HCT116 (cell line): ENCODE results near the gene BRSK1. TPM values are rescaled to one million over a fixed set of nuclear protein-coding genes. Genes with fewer than 3 reads are reported as not detected.

Source experiments
- ATAC-seq: fragments of 200-7000 bp; cut with Tn5 transposase; 2 replicates; pipeline ENCODE4 v1.9.1; 2020; ENCODE audit warnings: mild to moderate bottlenecking, moderate library complexity
- BruUV-seq: library from RNA; stranded (reverse); fragments of 400-500 nt; replicated peaks from 2 replicates; lab custom pipeline; 2021; lab: Mats Ljungman, UMichigan
- CTCF ChIA-PET: fragments of 300-600 bp; sonication (Branson Sonifier 250); formaldehyde crosslinking; loops from one replicate; lab custom pipeline; 2021; ENCODE audit warnings: antibody characterized with exemption; lab: Charles Lee
- POLR2A ChIA-PET: fragments of 300-600, 350-600 bp; sonication (Branson Sonifier 250); formaldehyde crosslinking; loops from one replicate; lab custom pipeline; 2021; ENCODE audit warnings: antibody characterized with exemption; lab: Charles Lee
- RAD21 ChIA-PET, 2 experiments: fragments of 300-600 bp; sonication (Branson Sonifier 250); formaldehyde crosslinking; loops; one replicate each; lab custom pipeline; 2023; ENCODE audit warnings: low total read pairs in 2 of 2; ENCODE audit not compliant: uncharacterized antibody in 2 of 2, unreplicated experiment in 2 of 2, low non-redundant PET in 1 of 2; lab: Charles Lee
- DNase-seq: peaks from one replicate; pipeline ENCODE4 v3.0.0-alpha.2; 2010; ENCODE audit warnings: low read depth, low spot score
- H2AFZ ChIP-seq: fragments of 200-600 bp; shearing (Covaris generic), sonication (generic); 2 replicates; pipeline ENCODE4 v1.6.1; 2017; ENCODE audit warnings: low read depth, mixed run types, mixed read lengths, antibody characterized with exemption, low read length; ENCODE audit not compliant: poor library complexity, severe bottlenecking
- H3K27ac ChIP-seq: 2 replicates; pipeline ENCODE4 v1.5.1; 2012; ENCODE audit warnings: low read depth, low read length
- H3K27me3 ChIP-seq: fragments of 200-600 bp; sonication (generic); 2 replicates; pipeline ENCODE4 v1.6.1; 2016; ENCODE audit warnings: mixed run types, low read length, mixed read lengths; ENCODE audit not compliant: insufficient read depth
- H3K36me3 ChIP-seq, 2 experiments: fragments of 200-500 bp in 1 of 2; fragments of 200-600 bp in 1 of 2; sonication (Bioruptor generic) in 1 of 2; sonication (generic) in 1 of 2; 2 replicates each; pipeline versions ENCODE4 v1.5.1 to v1.6.1; 2014 to 2016; ENCODE audit warnings: low read length in 2 of 2, inconsistent platforms in 1 of 2, mixed read lengths in 1 of 2, mixed run types in 1 of 2; ENCODE audit not compliant: insufficient read depth in 2 of 2, control insufficient read depth in 1 of 2
- H3K4me1 ChIP-seq, 2 experiments: fragments of 200-600 bp in 1 of 2; sonication (generic) in 1 of 2; 2 replicates each; pipeline versions ENCODE4 v1.5.1 to v1.6.1; 2012 to 2017; ENCODE audit warnings: low read length in 2 of 2, inconsistent platforms in 1 of 2, mild to moderate bottlenecking in 1 of 2, mixed read lengths in 1 of 2, mixed run types in 1 of 2, moderate library complexity in 1 of 2; ENCODE audit not compliant: insufficient read depth in 2 of 2, control insufficient read depth in 1 of 2
- H3K4me2 ChIP-seq: fragments of 200-600 bp; sonication (generic); 2 replicates; pipeline ENCODE4 v1.6.1; 2017; ENCODE audit warnings: mixed run types, low read length, mixed read lengths
- H3K4me3 ChIP-seq, 2 experiments: fragments of 200-600 bp in 1 of 2; sonication (generic) in 1 of 2; replicated peaks in 1 of 2; 2 replicates each; pipeline ENCODE4 v1.5.1; 2011 to 2016; ENCODE audit warnings: low read length in 2 of 2, control low read depth in 1 of 2, low read depth in 1 of 2, mild to moderate bottlenecking in 1 of 2, mixed read lengths in 1 of 2, mixed run types in 1 of 2
- H3K79me2 ChIP-seq: fragments of 200-600 bp; sonication (generic); 2 replicates; pipeline ENCODE4 v1.6.1; 2017; ENCODE audit warnings: mild to moderate bottlenecking, mixed run types, low read length, moderate library complexity, mixed read lengths; ENCODE audit not compliant: insufficient read depth
- H3K9ac ChIP-seq: fragments of 200-600 bp; sonication (generic); 2 replicates; pipeline ENCODE4 v1.6.1; 2016; ENCODE audit warnings: low read length, mixed read lengths
- H3K9me2 ChIP-seq: fragments of 200-600 bp; sonication (generic), shearing (Covaris generic); 2 replicates; pipeline ENCODE4 v1.6.1; 2017; ENCODE audit warnings: mixed run types, mild to moderate bottlenecking, moderate library complexity; ENCODE audit not compliant: insufficient read depth
- H3K9me3 ChIP-seq, 2 experiments: fragments of 200-500 bp in 1 of 2; fragments of 200-600 bp in 1 of 2; sonication (Bioruptor generic) in 1 of 2; sonication (generic) in 1 of 2; 2 replicates each; pipeline ENCODE4 v1.6.1; 2014 to 2017; ENCODE audit warnings: low read length in 2 of 2, mixed read lengths in 2 of 2, inconsistent platforms in 1 of 2, low read depth in 1 of 2, mild to moderate bottlenecking in 1 of 2, mixed run types in 1 of 2, moderate library complexity in 1 of 2; ENCODE audit not compliant: control insufficient read depth in 1 of 2, insufficient read depth in 1 of 2
- H4K20me1 ChIP-seq: fragments of 200-600 bp; sonication (generic), shearing (Covaris generic); 2 replicates; pipeline ENCODE4 v1.6.1; 2017; ENCODE audit warnings: mixed run types, mild to moderate bottlenecking, moderate library complexity; ENCODE audit not compliant: insufficient read depth
- CBX3 ChIP-seq: IDR thresholded peaks from 2 replicates; pipeline ENCODE4 v1.6.1; 2012; ENCODE audit warnings: low read depth
- CEBPB ChIP-seq: IDR thresholded peaks from 2 replicates; pipeline ENCODE4 v1.6.1; 2012; ENCODE audit warnings: low read depth
- EGR1 ChIP-seq: IDR thresholded peaks from 2 replicates; pipeline ENCODE4 v1.6.1; 2012; ENCODE audit warnings: low read depth
- ELF1 ChIP-seq: IDR thresholded peaks from 2 replicates; pipeline ENCODE4 v1.6.1; 2012; ENCODE audit warnings: low read depth, borderline replicate concordance
- EZH2 ChIP-seq: fragments of 200-600 bp; sonication (generic); IDR thresholded peaks from 2 replicates; pipeline ENCODE4 v1.6.1; 2017; ENCODE audit warnings: antibody characterized with exemption, mixed run types
- FOSL1 ChIP-seq: IDR thresholded peaks from 2 replicates; pipeline ENCODE4 v1.6.1; 2012; ENCODE audit warnings: low read depth
- JUND ChIP-seq: IDR thresholded peaks from 2 replicates; pipeline ENCODE4 v1.6.1; 2012
- POLR2A ChIP-seq: IDR thresholded peaks from 2 replicates; pipeline ENCODE4 v1.7.0; 2011; ENCODE audit warnings: borderline replicate concordance; ENCODE audit not compliant: insufficient read depth, insufficient read length; ENCODE audit errors: extremely low read depth
- POLR2AphosphoS5 ChIP-seq: IDR thresholded peaks from 2 replicates; pipeline ENCODE4 v1.6.1; 2011; ENCODE audit warnings: mild to moderate bottlenecking, low read depth, low read length, moderate library complexity
- SIN3A ChIP-seq: IDR thresholded peaks from 2 replicates; pipeline ENCODE4 v1.6.1; 2012; ENCODE audit warnings: low read depth
- SP1 ChIP-seq: IDR thresholded peaks from 2 replicates; pipeline ENCODE4 v1.6.1; 2012; ENCODE audit warnings: low read depth
- SRF ChIP-seq: IDR thresholded peaks from 2 replicates; pipeline ENCODE4 v1.6.1; 2012; ENCODE audit warnings: low read depth
- TCF7L2 ChIP-seq: IDR thresholded peaks from 2 replicates; pipeline ENCODE4 v1.7.0; 2011; ENCODE audit warnings: borderline replicate concordance, inconsistent platforms; ENCODE audit not compliant: insufficient read depth, insufficient read length; ENCODE audit errors: extremely low read depth
- YY1 ChIP-seq: IDR thresholded peaks from 2 replicates; pipeline ENCODE4 v1.6.1; 2011; ENCODE audit warnings: low read length, low read depth, moderate library complexity, mild to moderate bottlenecking; ENCODE audit not compliant: insufficient replicate concordance; ENCODE audit errors: extremely low read depth
- ZNF274 ChIP-seq: fragments of 200-500 bp; sonication (Bioruptor generic); IDR thresholded peaks from 2 replicates; pipeline ENCODE4 v1.6.1; 2014; ENCODE audit warnings: mild to moderate bottlenecking, low read depth, low read length, inconsistent platforms
- intact Hi-C: fragments of 100-400 bp; cut with micrococcal nuclease; formaldehyde crosslinking; loops from 2 replicates; pipeline ENCODE4 v1.10.0; 2022
- total RNA-seq: library from RNA; stranded (reverse); gene quantifications from one replicate; pipeline ENCODE4 v1.2.1, GENCODE V29; 2021; ENCODE audit not compliant: unreplicated experiment
- TF ChIP-seq, protein P1 (sequence below): IDR thresholded peaks from 2 replicates; pipeline ENCODE4 v1.6.1; 2012
- TF ChIP-seq, protein P2 (sequence below): IDR thresholded peaks from 2 replicates; pipeline ENCODE4 v1.6.1; 2012

Gene BRSK1
- total RNA-seq, 1 experiment from 2014 or later, result 33.3 TPM

DNA sequence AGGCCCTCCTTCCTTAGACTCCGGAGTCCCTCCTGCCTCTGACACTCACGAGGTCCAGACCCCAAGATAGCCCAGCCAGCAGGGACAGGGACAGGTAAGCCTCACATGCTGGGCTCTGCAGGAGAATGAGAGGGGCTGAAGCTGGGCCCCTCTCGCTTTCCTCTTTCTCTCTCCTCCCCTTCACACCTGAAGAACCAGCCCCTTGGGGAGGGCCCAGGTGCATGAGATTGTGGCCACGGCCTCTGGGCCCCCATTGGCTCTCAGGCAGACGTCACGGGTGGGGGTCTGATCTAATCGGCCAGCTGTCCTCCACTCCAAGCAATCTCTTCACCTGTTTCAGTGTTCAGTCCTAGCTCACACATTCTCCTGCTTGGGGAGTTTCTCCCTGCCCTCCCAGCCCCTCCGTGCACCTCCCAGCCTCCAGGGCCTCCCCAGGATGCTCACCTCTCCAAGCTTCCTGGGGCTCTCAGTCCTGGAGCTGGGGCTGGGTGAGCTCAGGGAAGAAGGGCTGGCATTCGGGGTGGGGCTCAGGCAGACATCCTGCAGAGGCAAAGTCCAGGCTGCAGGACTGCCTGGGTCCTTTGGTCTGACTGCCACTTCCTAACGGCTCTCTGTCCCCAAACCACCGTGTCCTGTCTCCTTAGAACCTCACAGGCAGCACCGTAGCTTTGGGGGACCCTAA lies 38.5 kb downstream of the BRSK1 start (continued):
- TF ChIP-seq TCF7L2 (no peak), EZH2 (no peak)

DNA sequence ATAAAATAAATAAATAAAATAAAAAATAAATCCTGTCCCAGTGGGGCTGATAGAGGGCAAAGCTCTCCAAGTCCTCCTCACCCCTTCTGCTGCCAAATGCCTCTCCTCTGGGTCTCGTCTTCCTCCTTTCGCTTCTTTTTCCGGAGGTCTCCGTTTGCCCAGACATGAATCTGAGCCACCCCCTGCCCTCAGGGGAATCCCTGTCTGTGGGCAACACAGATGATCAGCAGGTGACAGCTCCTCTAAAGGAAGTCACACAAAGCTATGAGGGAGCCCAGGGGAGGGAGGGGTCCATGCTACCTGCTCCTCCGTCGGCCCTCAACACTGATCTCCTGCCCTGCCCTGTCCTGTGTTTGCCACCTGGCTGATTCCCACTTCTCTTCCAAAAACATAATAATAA lies 40.9 kb downstream of the BRSK1 start:
- Histone ChIP-seq H3K9me3 (no peaks in the 10 kb centered on the region), H2AFZ (no peak overlapping the region), H3K4me3 (no peak overlapping the region), H3K4me1 (peaks cover 5 to 14% of the 10 kb centered on the region in 2 experiments; a peak in 3 of 4 replicates), H3K79me2 (no peaks in the 10 kb centered on the region), H3K4me2 (no peak overlapping the region), H3K27ac (no peak overlapping the region), H3K9me2 (no peaks in the 10 kb centered on the region), H3K9ac (no peak overlapping the region), H3K36me3 (no peaks in the 10 kb centered on the region), H3K27me3 (no peaks in the 10 kb centered on the region), H4K20me1 (no peaks in the 10 kb centered on the region)
- RAD21 ChIA-PET, result no interaction called here
- TF ChIP-seq, protein P1, sequence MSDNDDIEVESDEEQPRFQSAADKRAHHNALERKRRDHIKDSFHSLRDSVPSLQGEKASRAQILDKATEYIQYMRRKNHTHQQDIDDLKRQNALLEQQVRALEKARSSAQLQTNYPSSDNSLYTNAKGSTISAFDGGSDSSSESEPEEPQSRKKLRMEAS, result no peak
- TF ChIP-seq, protein P2, sequence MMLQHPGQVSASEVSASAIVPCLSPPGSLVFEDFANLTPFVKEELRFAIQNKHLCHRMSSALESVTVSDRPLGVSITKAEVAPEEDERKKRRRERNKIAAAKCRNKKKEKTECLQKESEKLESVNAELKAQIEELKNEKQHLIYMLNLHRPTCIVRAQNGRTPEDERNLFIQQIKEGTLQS, result no peak
- TF ChIP-seq ELF1 (no peak), EZH2 (no peak), SP1 (no peak), FOSL1 (no peak), EGR1 (no peak)
- POLR2A ChIA-PET, result no interaction called here
- ATAC-seq (no peak), DNase-seq (no peak)
- CTCF ChIA-PET, result no interaction called here
- intact Hi-C loops, result no loop called here
- BruUV-seq, result no TSS peak

DNA sequence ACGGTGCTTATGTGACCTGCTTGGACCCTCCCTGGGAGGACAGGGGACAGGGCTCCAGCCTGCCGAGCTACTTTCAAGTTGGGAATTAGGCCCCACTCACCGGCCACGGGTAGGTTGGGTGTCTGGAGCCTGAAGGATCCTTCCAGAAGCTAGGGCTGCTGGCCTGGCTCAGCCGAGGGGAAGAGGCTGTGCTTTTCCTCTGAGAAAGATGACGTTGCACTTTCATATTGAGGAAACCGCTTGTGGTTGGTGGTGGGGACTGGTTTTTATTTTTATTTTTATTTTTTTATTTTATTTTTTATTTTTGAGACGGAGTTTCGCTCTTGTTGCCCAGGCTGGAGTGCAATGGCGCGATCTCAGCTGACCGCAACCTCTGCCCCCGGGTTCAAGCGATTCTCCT lies 41.4 kb downstream of the BRSK1 start, which contains the start of gene TMEM150B:
Gene TMEM150B (minus strand): TSS at position 170 of the 400 bp plus-strand sequence. CDS start 4,305 bp downstream, outside the sequence.
- ATAC-seq (no peak), DNase-seq (no peak)
- H3K4me1 ChIP-seq, result peaks cover 5 to 19% of the 10 kb centered on the region in 2 experiments; a peak in 3 of 4 replicates
- no peak within 1 kb of the TSS for H3K4me3 ChIP-seq
- intact Hi-C loops, result no loop called here
- H3K9me3 ChIP-seq, result no peaks in the 10 kb centered on the region
- H3K27ac ChIP-seq, result no peak within 1 kb of the TSS
- H3K27me3 ChIP-seq, result no peaks in the 10 kb centered on the region
- no peaks in the 10 kb centered on the region for H4K20me1 ChIP-seq
- CTCF ChIA-PET, result no interaction called here
- no peak within 1 kb of the TSS for H3K9ac ChIP-seq
- TF ChIP-seq CBX3 (no peak), SRF (no peak), JUND (no peak), YY1 (no peak), TCF7L2 (no peak), ELF1 (no peak), POLR2A (no peak), SIN3A (no peak), CEBPB (no peak), ZNF274 (no peak), SP1 (no peak), FOSL1 (no peak), POLR2AphosphoS5 (no peak), EZH2 (no peak)
- TF ChIP-seq, protein P1, result no peak
- BruUV-seq, result no TSS peak
- no peak within 1 kb of the TSS for H2AFZ ChIP-seq
- H3K9me2 ChIP-seq, result no peaks in the 10 kb centered on the region
- no peaks in the 10 kb centered on the region for H3K36me3 ChIP-seq
- RAD21 ChIA-PET, result no interaction called here
- no peaks in the 10 kb centered on the region for H3K79me2 ChIP-seq
- POLR2A ChIA-PET, result no interaction called here
- no peak within 1 kb of the TSS for H3K4me2 ChIP-seq
